22Rv1 (cell line): ENCODE results near the gene SCLT1.

Experiments used
- H3K27ac ChIP-seq: fragments of 450-650 bp; 2 replicates; pipeline ENCODE4 v1.5.1; 2017
- CTCF ChIP-seq: fragments of 450-650 bp; IDR thresholded peaks from 2 replicates; pipeline ENCODE4 v1.5.1; 2017; ENCODE audit warnings: mild to moderate bottlenecking
- ZFX ChIP-seq: fragments of 450-650 bp; IDR thresholded peaks from 2 replicates; pipeline ENCODE4 v1.6.1; 2017; ENCODE audit warnings: antibody characterized with exemption, borderline replicate concordance

The SCLT1 gene

GRCh38 chr4:128854433-128854832 is 238.9 kb downstream of the SCLT1 start:
- no peak overlapping the region for H3K27ac ChIP-seq
- TF ChIP-seq ZFX (no peak), CTCF (no peak)

GRCh38 chr4:128853741-128854140 is 239.6 kb downstream of the SCLT1 start:
- TF ChIP-seq CTCF (no peak), ZFX (no peak)
- H3K27ac ChIP-seq: no peak overlapping the region

- no peak for TF ChIP-seq ZFX
- no peak for TF ChIP-seq CTCF
- H3K27ac ChIP-seq: no peak overlapping the region
Observed at GRCh38 chr4:128850252-128850651, 243.1 kb downstream of the SCLT1 start.

GRCh38 chr4:128848461-128848860 is 244.9 kb downstream of the SCLT1 start:
- no peak for TF ChIP-seq CTCF
- TF ChIP-seq ZFX: no peak
- no peak overlapping the region for H3K27ac ChIP-seq

GRCh38 chr4:128847082-128847724 is 246.1 kb downstream of the SCLT1 start:
- no peak for TF ChIP-seq CTCF
- no peak for TF ChIP-seq ZFX
- H3K27ac ChIP-seq: no peak overlapping the region

- H3K27ac ChIP-seq: no peak overlapping the region
Observed at GRCh38 chr4:128846063-128846462, 247.3 kb downstream of the SCLT1 start.

More at GRCh38 chr4:128846063-128846462, 247.3 kb downstream of the SCLT1 start:
- no peak for TF ChIP-seq CTCF
- no peak for TF ChIP-seq ZFX
